Activated B cell treated with CpG ODN at 0.5 μM for 24 hours (primary cell): ENCODE results near the gene CKAP5. TPM values are rescaled to one million over a fixed set of nuclear protein-coding genes. Genes with fewer than 3 reads are reported as not detected.

Experiments used
- ATAC-seq: fragments of 200-7000 bp; cut with Tn5 transposase; one replicate; pipeline ENCODE4 v1.10.0; 2021; ENCODE audit warnings: low read depth, mild to moderate bottlenecking, moderate library complexity
- CTCF ChIA-PET: fragments of 350-600 bp; sonication (Branson Sonifier 250); formaldehyde crosslinking; loops from one replicate; lab custom pipeline; 2021; ENCODE audit warnings: antibody characterized with exemption; lab: Charles Lee
- POLR2A ChIA-PET: fragments of 350-600 bp; sonication (Branson Sonifier 250); formaldehyde crosslinking; loops from one replicate; lab custom pipeline; 2021; ENCODE audit warnings: antibody characterized with exemption; lab: Charles Lee
- DNase-seq: peaks from one replicate; pipeline ENCODE4 v3.0.0; 2022
- H3K27ac Mint-ChIP-seq: one replicate; pipeline ENCODE4 v1.8.0; 2020; ENCODE audit warnings: mixed read lengths
- H3K27me3 Mint-ChIP-seq: one replicate; pipeline ENCODE4 v1.8.0; 2021; ENCODE audit warnings: mixed read lengths
- H3K36me3 Mint-ChIP-seq: one replicate; pipeline ENCODE4 v1.8.0; 2021; ENCODE audit warnings: low read depth, mixed read lengths
- H3K4me1 Mint-ChIP-seq: one replicate; pipeline ENCODE4 v1.8.0; 2021; ENCODE audit warnings: mixed read lengths
- H3K4me3 Mint-ChIP-seq: one replicate; pipeline ENCODE4 v1.8.0; 2020; ENCODE audit warnings: mild to moderate bottlenecking, mixed read lengths
- H3K9me3 Mint-ChIP-seq: one replicate; pipeline ENCODE4 v1.8.0; 2020; ENCODE audit warnings: mixed read lengths
- CTCF ChIP-seq: fragments of 200-600 bp; IDR thresholded peaks from one replicate; pipeline ENCODE4 v1.8.0; 2022; ENCODE audit warnings: antibody characterized with exemption, mild to moderate bottlenecking
- intact Hi-C: fragments of 100-400 bp; cut with micrococcal nuclease; formaldehyde crosslinking; loops from one replicate; pipeline ENCODE4 v1.15.1; 2024
- total RNA-seq: library from RNA; stranded (reverse); gene quantifications from 2 replicates; pipeline ENCODE4 v1.2.3, GENCODE V29; 2022

CKAP5 gene
- total RNA-seq, 1 donor from 2014 or later = 50.4 TPM

GRCh38 chr11:46738887-46739286, 107.2 kb downstream of the CKAP5 start:
- DNase-seq (no peak), ATAC-seq (no peak)
- H3K36me3 Mint-ChIP-seq = peaks cover 25% of the 10 kb centered on the region
- CTCF ChIA-PET = no interaction called here
- no peaks in the 10 kb centered on the region for H3K27me3 Mint-ChIP-seq
- no peak overlapping the region for H3K27ac Mint-ChIP-seq
- no peaks in the 10 kb centered on the region for H3K9me3 Mint-ChIP-seq
- POLR2A ChIA-PET = interaction anchor here (0.6 kb wide), 1 partner anchor 11 kb away, joined by 4 read pairs; no protein-coding TSS in a partner anchor
- no peak overlapping the region for H3K4me3 Mint-ChIP-seq
- H3K4me1 Mint-ChIP-seq = no peaks in the 10 kb centered on the region
- intact Hi-C loops = no loop called here
- TF ChIP-seq CTCF = no peak

- H3K27me3 Mint-ChIP-seq = no peaks in the 10 kb centered on the region
- CTCF ChIA-PET = no interaction called here
These were observed 108.4 kb downstream of the CKAP5 start for GRCh38 chr11:46737699-46738098.

GRCh38 chr11:46736615-46737014, 109.5 kb downstream of the CKAP5 start:
- TF ChIP-seq CTCF = no peak
- ChIA-PET CTCF (no interaction called here), POLR2A (no interaction called here)
- no peak overlapping the region for H3K27ac Mint-ChIP-seq
- H3K4me1 Mint-ChIP-seq = no peaks in the 10 kb centered on the region
- H3K9me3 Mint-ChIP-seq = no peaks in the 10 kb centered on the region
- ATAC-seq (no peak), DNase-seq (no peak)
- no peaks in the 10 kb centered on the region for H3K27me3 Mint-ChIP-seq
- H3K36me3 Mint-ChIP-seq = peaks cover 4% of the 10 kb centered on the region
- intact Hi-C loops = no loop called here
- no peak overlapping the region for H3K4me3 Mint-ChIP-seq

More at GRCh38 chr11:46737699-46738098, 108.4 kb downstream of the CKAP5 start:
- Mint-ChIP-seq H3K4me3 (no peak overlapping the region), H3K27ac (no peak overlapping the region), H3K4me1 (no peaks in the 10 kb centered on the region), H3K9me3 (no peaks in the 10 kb centered on the region), H3K36me3 (peaks cover 15% of the 10 kb centered on the region)
- intact Hi-C loops = no loop called here
- POLR2A ChIA-PET = no interaction called here
- DNase-seq (no peak), ATAC-seq (no peak)
- no peak for TF ChIP-seq CTCF

- ChIA-PET POLR2A (no interaction called here), CTCF (no interaction called here)
- H3K4me3 Mint-ChIP-seq = no peak overlapping the region
- ATAC-seq (no peak), DNase-seq (no peak)
- no peaks in the 10 kb centered on the region for H3K9me3 Mint-ChIP-seq
- no peaks in the 10 kb centered on the region for H3K27me3 Mint-ChIP-seq
- TF ChIP-seq CTCF = no peak
- no peak overlapping the region for H3K27ac Mint-ChIP-seq
- no peaks in the 10 kb centered on the region for H3K4me1 Mint-ChIP-seq
- intact Hi-C loops = no loop called here
- H3K36me3 Mint-ChIP-seq = no peaks in the 10 kb centered on the region
These were observed 109.9 kb downstream of the CKAP5 start for GRCh38 chr11:46736146-46736545.

GRCh38 chr11:46733234-46733633, 112.8 kb downstream of the CKAP5 start:
- POLR2A ChIA-PET = no interaction called here
- CTCF ChIA-PET = no interaction called here
- H3K36me3 Mint-ChIP-seq = no peaks in the 10 kb centered on the region
- ATAC-seq (no peak), DNase-seq (no peak)
- intact Hi-C loops = no loop called here
- no peak for TF ChIP-seq CTCF
- no peaks in the 10 kb centered on the region for H3K9me3 Mint-ChIP-seq
- no peaks in the 10 kb centered on the region for H3K4me1 Mint-ChIP-seq
- H3K27me3 Mint-ChIP-seq = no peaks in the 10 kb centered on the region
- no peak overlapping the region for H3K27ac Mint-ChIP-seq
- no peak overlapping the region for H3K4me3 Mint-ChIP-seq
